ENCODE results near the gene KIF5C.
"Not testable (repeated sequence)": the region's sequence is repeated elsewhere in the genome, so short reads cannot be mapped to it uniquely, and the experiment has no call there.

KIF5C gene

DNA sequence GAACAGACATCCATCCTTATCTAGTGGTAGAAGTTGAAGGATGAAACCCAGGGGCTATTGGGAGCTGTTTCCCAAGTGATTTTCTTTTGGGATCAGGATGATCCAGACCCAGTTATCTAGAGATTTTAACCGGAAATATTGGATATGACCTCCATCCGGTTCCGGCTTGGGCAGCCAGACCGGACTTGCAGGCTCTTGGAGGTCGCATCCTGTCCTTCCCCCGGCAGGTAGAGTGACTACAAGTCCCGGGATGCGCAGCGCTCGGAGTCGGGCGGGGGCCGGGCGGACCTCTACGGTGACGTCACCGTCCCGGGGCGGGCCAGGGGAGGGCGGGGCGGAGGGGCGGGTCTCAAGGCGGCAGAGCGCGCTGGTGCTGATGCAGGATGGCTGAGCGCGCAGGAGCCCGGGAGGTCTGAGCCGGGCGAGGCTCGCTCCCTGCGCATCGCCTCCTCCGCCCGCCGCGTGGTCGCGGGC, at the start of gene KIF5C:
Gene KIF5C (plus strand): TSS at position 360 of the 474 bp plus-strand sequence. CDS start 391 bp downstream, outside the sequence.
- DNase-seq, result peak; percentile 91

DNA sequence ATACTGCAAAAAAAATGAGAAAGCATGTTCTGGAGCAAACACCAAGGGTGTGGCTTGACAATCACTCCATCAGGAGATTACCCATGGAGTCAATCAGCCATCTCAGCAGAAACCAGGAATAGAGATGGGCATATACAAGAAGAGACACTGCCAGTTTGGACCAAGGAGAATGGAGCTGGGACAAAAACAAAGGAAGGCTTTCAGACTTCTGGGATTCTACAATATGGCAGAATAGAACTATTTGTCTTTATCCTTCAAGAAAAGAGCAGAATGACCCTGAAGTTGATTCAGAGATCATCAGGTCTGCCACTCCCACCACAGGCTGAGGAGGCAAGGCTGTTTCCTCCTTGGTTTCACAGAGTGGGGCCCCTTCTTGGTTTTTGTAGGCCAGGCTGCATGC, 48.2 kb upstream of the KIF5C start:
- no peak for DNase-seq

DNA sequence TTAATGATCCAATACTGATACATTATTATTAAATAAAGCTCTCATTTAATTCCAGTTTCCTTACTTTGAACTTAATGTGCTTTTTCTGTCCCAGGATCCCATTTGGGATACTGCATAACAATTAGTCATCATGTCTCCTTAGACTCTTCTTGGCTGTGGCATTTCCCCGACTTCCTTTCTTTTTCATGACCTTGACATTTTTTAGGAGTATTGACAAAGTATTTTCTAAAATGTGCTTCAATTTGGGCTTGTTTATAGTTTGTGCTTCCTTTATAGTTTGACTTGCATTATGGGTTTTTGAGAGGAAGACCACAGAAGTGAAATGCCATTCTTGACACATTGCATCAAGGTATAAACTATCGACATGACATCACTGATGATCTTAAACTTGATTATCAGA, 46.1 kb upstream of the KIF5C start:
- no peak for DNase-seq

DNA sequence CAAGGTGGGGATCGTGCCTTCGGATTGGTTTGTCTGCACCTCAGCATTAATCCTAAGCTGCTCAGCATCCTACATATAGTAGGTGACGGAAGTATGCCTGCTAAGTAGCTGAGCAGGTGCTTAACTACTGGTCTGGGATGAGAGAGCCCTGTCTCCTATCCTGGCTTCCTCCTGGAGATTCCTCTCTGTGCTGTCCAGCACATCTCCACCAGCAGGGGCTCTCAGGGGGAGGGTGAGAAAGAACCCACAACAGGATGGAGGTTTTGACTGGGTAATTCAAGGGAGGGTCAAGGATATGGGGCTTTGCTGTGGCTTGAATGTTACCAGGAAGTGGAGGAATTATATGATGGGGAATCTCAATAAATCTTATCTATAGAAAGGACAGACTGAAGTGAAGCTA, 45.4 kb upstream of the KIF5C start:
- no peak for DNase-seq

DNA sequence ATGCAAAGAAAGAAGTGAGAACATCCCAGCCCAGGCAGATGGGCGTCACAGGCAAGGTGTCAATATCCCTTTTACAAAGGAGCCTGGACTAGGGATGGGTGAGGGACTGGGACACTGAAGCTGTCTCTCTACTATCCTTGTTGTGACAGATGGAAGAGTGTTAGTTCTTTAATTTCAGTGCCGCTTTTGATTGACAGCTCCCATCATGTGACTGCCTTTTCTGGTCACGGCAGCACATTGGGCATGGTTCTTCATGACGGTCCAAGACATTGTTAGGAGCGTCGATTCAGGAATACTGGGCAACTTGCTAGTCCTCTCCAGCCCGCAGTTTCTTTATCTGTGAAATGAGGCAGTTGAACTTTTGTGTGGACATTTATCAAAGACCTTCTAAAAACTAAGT, 42.4 kb upstream of the KIF5C start:
- DNase-seq, result no peak

DNA sequence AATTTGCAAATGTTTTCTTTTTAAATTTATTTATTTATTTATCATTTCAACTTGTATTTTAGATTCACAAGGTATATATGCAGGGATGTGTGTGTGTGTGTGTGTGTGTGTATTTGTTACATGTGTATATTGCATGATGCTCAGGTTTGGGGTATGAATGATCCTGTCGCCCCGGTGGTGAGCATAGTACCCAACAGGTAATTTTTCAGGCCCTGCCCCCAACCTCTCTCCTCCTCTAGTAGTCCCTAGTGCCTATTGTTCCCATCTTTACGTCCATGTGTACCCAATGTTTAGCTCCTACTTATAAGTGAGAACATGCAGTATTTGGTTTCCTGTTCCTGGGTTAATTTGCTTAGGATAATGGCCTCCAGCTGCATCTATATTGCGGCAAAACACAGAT, 33.0 kb upstream of the KIF5C start:
- no peak for DNase-seq

DNA sequence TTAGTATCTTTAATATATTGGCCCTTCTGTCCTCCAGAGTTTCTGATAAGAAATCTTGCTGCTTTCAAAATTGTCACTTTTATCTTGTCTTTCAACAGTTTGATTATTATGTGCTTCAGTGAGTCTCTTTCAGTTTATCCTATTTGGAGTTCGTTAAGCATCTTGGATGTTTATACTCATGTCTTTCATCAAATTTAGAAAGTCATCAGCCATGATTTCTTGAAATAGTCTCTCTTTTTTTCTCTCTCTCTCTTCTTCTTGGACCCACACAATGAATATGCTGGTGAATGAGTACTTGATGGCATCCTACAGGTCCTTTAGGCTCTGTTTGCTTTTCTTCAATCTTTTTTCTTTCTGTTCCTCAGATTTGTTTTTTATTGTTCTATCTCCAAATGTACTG, 26.9 kb upstream of the KIF5C start:
- no peak for DNase-seq

DNA sequence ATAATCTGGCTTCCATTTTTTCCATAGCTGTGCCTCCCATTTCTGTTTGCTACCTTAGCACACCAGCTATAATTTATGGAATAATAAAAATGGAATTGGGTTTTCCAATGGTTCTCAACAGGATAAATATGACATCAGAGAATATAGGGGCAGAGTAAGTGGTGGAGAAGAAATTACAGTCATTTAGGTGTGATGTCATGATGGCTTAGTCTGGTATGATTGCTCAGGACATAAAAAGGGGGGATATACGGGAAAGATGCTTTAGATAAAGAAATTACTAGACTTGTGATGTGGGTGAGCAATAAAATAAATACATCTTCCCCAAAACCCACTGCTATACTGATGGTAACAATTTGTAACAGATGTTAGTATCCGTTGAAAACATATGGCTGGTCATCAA, 21.6 kb upstream of the KIF5C start:
- DNase-seq, result no peak

DNA sequence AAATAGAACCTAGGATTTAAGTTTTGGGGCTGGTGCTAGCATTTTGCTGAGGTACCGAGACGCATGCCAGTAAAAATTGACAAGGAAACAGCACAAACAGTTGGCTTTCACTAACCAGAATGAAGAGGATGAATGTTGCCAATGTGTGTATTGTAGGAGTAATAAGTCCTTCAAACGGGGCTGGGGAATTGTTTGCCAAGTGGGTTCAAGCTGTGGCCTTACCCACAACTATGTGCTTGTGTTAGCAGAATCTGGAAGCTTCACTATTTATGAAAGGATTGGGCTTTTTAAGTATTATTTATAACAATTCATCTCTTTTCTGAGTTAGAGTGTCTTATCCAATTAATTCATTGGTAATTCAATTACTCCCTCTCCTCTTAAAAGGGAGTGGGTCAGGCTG, 15.0 kb upstream of the KIF5C start:
- DNase-seq, result no peak

DNA sequence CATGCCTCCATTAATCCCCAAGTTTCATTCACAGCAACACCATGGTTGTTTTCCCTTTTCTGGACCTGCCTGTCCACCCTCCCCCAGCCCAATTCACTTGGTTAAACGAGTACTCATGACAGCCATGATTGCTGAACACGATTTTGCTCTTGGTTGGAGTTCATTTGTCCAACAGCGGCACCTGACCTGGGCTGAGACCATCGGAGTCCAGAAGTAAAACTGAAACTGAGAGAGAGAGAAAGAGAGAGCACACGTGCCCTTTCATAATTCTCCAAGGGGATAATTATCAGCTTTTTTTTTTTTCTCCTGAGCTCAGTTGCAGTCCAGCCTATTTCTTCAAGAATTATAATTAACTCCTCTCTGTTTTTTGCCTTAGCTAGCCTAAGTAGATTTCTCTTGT, 13.7 kb upstream of the KIF5C start:
- no peak for DNase-seq

DNA sequence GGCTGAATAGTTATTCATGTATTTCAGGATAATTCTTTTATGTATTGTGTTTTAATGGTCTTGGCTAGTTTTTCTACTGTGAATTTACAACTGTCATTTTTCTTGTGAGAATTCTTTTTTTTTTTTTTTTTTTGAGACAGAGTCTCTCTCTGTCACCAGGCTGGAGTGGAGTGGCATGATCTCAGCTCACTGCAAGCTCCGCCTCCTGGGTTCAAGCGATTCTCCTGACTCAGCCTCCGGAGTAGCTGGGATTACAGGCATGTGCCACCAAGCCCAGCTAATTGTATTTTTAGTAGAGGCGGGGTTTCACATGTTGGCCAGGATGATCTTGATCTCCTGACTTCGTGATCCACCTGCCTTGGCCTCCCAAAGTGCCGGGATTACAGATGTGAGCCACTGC, 12.5 kb upstream of the KIF5C start:
- not testable (repeated sequence) for DNase-seq

DNA sequence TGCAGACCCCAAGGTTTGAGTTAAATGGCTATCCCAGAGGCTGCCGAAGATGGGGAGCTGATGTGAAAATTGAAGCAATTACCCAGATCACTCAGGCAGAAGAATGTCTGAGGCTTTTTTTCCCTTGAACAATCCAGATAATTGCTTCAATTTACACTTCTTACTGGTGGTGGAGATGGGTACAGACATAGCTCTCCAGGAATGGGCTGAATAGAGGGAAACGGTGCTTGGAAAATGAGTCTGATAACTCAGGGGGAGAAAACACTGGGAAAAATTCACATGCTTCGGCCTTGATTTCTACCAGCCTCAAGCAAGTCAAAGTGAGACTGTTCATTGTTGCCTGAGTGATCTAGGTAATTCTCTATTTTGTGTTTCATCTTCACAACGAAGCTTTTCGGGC, 9.5 kb upstream of the KIF5C start:
- no peak for DNase-seq

DNA sequence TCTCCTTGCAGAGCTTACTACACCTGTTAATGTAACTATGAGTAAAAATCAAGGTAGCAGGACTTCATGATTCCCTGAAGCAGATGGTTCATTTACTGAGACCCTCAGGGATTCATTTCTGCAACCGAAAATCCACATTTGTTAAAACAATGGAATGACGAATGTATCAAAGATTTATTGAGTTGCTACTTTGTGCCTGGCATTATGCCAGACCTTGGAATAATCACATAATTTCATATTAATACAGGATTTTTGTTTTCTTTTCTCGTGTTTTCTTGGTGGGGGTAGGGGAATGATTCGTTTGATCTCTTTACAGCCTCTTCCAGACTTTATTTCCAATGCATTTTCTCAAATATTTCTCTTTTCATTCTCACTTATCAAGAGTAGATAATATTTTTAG, 8.9 kb upstream of the KIF5C start:
- no peak for DNase-seq

DNA sequence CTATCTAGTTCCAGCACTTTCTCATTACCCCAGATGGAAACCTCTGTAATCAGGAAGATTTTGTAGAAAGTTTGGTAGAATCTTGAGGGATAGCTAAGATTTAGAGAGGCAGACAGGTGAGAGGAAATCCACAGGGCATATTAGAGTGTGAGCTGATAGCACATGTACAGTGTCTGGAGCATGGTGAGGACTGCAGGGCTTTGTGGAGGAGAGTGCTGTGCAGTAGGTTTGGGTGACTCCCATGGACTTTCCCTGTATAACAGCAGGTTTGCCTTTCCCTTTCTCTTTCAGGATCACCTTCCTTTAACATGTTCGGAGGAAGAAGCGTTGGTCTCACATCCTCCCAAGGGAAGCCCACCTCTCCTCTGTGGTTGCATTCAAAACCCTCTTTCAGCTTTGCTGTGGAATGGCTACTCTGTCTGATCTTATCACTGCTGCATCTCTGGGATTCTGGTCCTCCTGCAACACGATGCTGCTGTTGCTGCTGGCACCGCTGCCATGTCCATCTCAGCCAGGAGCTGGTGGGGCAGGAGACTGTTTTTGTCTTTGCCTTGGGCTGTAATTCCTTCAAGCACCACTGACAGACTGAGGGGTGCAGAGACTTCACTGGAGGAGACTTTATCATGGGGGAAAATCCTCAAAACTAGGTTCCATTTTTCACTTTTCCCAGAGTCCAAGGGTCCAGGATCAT, 7.8 kb upstream of the KIF5C start:
- DNase-seq, result no peak

DNA sequence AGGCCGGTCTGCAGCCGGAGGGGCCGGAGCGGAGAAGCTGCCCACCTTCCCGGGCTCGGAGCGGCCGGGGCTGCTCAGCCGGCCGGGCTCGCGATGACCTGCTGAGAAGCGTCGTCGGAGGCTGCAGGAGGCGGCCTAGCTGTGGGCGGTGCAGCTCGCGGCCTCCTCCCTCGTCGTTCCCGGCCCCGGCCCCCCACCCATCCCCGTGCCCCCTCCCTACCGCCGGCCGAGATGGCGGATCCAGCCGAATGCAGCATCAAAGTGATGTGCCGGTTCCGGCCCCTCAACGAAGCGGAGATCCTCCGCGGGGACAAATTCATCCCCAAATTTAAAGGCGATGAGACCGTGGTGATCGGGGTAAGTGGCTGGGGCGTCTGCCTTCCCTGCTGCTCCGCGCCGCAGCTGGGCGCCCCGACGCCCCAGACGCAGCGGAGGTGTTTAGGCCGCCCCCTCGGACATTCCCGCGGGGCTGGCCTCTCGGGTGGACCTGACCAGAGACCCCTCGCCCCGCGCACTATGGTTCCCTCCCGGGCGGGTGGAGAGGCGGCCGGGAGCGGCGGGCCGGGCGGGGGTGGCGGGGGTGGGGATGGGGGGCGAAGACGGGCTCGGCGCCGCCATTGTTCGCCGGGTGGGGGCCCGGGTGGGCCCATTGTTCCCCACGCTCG, 492 bp downstream of the KIF5C start:
- DNase-seq, result no peak

DNA sequence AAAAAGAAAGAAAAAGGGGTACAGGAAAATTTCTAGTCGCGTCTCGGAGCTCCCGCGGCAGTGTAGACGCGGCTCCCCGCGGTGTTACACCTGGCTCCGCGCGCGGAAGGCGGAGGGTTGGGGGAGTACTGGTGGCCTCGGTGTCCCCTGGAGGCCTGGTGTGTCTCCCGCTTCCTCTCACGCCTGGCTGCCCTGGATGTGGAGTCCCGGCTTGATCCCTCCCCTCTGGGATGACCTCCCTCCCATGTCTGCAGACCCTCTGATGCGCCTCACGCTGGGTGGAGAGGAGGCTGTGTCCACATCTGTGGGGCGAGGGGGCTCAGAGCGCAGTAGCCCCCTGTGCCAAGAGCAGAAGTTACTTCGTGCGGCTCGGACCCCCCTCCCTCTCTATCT, 1.2 kb downstream of the KIF5C start:
- peak; percentile 19 for DNase-seq

DNA sequence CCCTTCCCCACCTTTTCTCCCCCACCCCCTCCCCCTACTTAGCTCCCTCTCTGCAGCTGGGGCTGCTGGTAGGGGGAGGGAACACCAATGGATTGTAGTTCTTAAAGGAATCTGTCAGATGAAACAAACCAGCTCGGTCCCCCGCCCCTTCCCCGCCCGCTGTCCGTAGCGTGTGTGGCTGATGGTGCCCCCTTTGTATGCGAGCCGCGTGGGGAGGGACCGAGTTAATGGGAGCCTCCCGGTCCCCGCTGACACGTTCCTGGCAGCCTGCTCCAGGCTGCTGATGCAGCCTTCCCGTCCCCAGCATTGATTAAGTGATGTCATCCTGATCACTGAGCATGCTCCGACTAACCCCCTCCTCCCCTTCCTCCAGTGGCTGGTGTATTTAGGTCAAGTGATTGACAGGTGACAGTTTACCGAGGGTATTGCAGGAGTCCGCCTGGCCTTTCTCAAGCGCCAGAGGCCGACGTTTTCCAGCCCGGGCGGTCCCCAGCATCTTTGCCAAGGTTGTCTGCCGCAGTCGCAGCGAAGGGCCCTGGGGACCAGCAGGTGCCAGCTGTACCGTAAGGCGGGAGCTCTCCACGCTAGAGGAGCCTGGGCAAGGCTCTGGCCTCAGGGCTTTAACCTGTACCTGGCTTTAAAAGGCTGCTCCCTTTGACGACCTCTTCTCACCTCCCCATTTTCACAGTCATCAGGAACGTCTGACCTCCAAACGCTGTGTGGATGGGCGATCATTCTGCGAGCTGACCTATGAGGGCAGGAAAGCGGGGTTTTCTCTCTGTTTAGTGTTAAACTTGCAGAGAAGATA, 1.8 kb downstream of the KIF5C start:
- peak; percentile 58 for DNase-seq

DNA sequence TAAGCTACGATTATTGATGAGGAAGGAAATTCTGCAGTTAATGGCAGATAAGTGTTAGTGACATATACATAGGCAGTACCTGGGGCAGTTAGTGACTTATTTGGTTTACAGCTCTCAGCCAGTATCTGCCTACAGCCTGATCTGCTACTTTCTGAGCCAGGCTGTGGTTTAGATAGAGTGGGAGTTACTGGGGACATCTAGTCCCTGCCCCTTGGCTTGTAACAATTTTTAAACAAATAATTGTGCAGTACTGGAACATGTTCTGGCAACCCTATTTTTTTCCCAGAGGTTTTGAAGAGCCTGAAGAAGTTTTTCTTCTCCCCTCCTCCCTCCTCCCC, 2.3 kb downstream of the KIF5C start:
- no peak for DNase-seq

DNA sequence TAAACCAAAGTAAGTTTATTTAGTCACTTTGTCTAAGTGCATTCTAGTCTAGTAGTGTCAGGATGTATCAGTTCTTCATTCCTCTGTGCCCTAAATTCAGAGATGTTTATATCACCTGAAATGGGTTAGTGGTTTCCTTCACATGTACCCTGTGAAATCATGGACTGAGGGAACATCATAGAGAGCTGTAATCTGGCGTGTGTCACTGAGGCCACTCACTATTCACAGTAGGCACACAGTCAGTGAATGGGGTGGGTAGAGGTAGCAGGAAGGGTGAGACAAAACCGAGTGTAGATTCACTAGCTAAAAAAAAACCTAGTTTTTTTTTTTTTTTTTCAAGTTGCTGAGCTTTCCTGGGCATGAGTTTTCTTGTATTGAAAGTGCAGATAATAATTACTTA, 5.6 kb downstream of the KIF5C start:
- DNase-seq, result no peak

DNA sequence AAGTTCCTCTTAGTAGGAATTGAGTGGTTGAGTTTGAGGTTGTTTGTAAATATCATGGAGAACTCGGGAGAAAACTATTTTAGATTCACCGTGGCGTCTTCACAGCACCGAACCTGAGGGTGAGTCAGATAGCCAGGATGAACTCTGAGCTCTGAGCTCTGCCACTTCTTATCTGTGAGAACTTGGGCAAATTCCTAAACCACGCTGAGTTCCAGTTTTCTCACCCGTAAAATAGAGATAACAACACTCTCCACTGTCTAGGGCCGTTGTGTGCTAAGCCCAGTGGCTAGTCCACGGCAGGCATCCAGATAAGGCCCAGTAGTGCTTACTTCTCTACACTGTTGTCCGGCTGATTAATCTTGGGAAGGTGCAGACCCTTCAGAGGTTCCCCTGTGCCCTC, 7.0 kb downstream of the KIF5C start:
- DNase-seq, result no peak

DNA sequence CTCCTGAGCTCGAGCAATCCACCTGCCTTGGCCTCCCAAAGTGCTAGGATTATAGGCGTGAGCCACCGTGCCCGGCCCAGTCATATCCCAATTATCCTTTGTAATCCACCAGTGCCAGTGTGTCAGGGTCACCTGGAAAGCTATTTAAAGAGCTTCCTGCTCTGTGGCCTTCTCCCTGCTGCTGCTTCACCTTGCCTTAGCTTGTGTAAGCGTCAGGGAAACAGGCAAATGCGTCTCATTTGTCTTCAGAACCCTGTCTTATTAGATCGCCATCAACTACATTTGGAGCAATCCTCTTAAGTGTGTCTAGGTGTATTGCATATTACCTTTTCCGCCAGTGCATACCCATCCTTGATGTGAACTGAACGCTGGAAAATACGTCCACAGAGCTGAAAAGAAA, 10.2 kb downstream of the KIF5C start:
- DNase-seq, result no peak

DNA sequence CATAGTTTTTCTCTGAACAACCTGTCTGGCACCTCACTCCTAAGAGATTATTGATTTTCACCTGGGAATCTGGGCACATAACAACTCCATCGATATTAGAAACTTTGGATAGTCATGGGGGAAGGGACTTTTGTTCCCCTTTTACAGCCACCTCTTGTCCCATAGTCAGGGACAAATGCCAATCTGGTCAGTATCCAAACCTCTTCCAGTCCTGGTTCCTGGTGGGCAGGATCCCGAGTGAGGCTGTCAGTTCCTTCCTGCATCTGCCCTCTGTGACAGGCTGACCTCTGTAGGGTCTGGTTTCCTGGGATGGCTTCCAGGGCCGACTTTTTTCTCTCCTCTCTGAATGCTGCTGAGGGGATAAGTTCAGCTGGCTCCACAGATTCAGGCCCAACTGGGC, 11.0 kb downstream of the KIF5C start:
- DNase-seq, result peak; percentile 24

DNA sequence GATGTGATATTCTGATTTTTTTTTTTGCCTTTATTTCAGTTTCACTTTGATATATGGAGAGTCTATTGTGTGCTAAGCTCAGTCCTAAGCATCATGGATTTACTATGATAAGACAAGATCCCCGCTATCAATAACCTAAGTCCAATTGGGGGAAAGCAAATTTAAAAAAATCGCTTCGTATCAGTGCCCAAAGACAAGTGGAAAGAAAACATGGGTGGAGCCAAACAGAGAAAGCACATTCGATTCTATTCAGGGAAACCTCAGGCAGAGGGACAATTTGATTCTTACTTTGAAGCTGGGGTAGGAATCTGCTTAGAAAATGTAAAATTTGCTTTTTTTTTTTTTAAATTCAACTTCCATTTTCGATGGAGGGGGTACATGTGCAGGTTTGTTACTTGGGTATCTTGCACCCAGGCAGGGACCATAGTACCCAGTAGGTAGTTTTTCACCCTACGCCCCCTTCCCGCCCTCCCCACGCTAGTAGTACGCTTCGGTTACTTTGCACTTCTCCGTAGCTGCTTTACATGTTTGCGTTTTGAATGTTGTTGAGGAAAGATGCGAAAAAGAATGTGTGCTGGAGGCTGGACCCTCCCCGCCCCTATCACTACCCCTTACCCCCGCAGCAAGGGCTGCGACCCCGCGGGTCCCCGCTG, 12.4 kb downstream of the KIF5C start:
- no peak for DNase-seq

All from midbrain (tissue), 1 donor.